ENCODE measurements around the gene ACP5. TPM values are rescaled to one million over a fixed set of nuclear protein-coding genes. Genes with fewer than 3 reads are reported as not detected.
A peak's percentile ranks its signal among the peaks of the same experiment; 100 is the strongest.
"Not testable (repeated sequence)": the region's sequence is repeated elsewhere in the genome, so short reads cannot be mapped to it uniquely, and the experiment has no call there.

The ACP5 gene
- total RNA-seq, 1 donor from 2014 or later: 6.1 TPM

GRCh38 chr19:11578258-11579142 lies 1.1 kb upstream of the ACP5 start:
- no peak for DNase-seq (ENCODE audit: extremely low spot score in 2 of 2)
- H3K36me3 ChIP-seq: no peaks in the 10 kb centered on the region
- peak overlapping the region; percentile 43 to 45 for H3K4me3 ChIP-seq
- H3K27me3 ChIP-seq: no peaks in the 10 kb centered on the region
- peaks cover 41% of the 10 kb centered on the region for H3K4me1 ChIP-seq
- no peaks in the 10 kb centered on the region for H3K9me3 ChIP-seq
- peak overlapping the region; percentile 55 for H3K27ac ChIP-seq
- TF ChIP-seq POLR2AphosphoS5 (IDR thresholded peaks at IDR 0.05; ENCODE audit: insufficient read depth in 1 of 2, low read depth in 1 of 2) (peak in 1 of 2 donors; percentile 32), POLR2A (IDR thresholded peaks at IDR 0.05) (no peak), CTCF (IDR thresholded peaks at IDR 0.05) (no peak)
- intact Hi-C loops (cut with DNase I): no loop called here

DNA sequence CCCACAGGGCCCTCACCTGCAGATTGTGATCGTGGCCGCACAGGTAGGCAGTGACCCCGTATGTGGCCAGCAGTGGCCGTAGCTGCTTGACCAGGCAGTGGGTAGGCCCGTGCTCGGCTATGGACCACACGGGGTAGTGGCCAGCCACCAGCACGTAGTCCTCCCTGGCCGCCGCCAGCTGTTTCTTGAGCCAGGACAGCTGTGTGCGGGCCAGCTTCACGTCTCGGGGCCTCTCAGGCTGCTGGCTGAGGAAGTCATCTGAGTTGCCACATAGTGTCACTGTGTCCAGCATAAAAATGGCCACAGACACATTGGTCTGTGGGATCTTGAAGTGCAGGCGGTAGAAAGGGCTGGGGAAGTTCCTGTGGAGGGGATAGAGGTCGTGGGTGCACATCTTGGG lies 1.2 kb downstream of the ACP5 start:
- intact Hi-C loops (cut with DNase I): no loop called here
- TF ChIP-seq POLR2AphosphoS5 (IDR thresholded peaks at IDR 0.05; ENCODE audit: insufficient read depth in 1 of 2, low read depth in 1 of 2): no peak
- H3K9me3 ChIP-seq: no peaks in the 10 kb centered on the region
- no peaks in the 10 kb centered on the region for H3K36me3 ChIP-seq
- no peaks in the 10 kb centered on the region for H3K27me3 ChIP-seq
- no peak overlapping the region for H3K4me3 ChIP-seq
- no peak overlapping the region for H3K27ac ChIP-seq
- peaks cover 34% of the 10 kb centered on the region for H3K4me1 ChIP-seq
- no peak for DNase-seq (ENCODE audit: extremely low spot score in 2 of 2)

DNA sequence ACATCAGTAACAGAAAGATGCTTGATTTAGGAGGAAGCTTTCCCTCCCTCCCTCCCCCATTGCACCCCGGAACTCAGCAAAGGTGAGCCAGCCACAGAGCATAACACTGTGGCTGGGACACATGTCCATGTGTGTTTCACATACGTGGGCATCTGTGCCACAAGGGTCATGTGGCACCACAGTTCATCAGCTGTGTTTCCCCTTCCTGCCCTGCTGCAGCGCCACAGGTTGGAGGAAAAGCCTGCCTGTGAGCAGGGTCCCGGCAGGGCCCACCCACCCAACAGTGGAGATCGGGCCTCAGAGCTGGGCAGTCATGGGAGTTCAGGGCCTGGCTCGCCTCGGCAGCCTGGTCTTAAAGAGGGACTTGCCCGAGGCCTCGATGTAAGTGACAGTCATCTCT lies 2.8 kb downstream of the ACP5 start:
- no peak overlapping the region for H3K4me3 ChIP-seq
- no peaks in the 10 kb centered on the region for H3K36me3 ChIP-seq
- H3K4me1 ChIP-seq: peaks cover 23% of the 10 kb centered on the region
- intact Hi-C loops (cut with DNase I): no loop called here
- no peak overlapping the region for H3K27ac ChIP-seq
- TF ChIP-seq CTCF (IDR thresholded peaks at IDR 0.05) (no peak), POLR2AphosphoS5 (IDR thresholded peaks at IDR 0.05; ENCODE audit: insufficient read depth in 1 of 2, low read depth in 1 of 2) (no peak), POLR2A (IDR thresholded peaks at IDR 0.05) (no peak)
- no peak for DNase-seq (ENCODE audit: extremely low spot score in 2 of 2)
- H3K27me3 ChIP-seq: no peaks in the 10 kb centered on the region
- H3K9me3 ChIP-seq: no peaks in the 10 kb centered on the region

GRCh38 chr19:11573763-11574162 lies 3.7 kb downstream of the ACP5 start:
- intact Hi-C loops (cut with DNase I); H3K27me3 ChIP-seq; H3K9me3 ChIP-seq; H3K27ac ChIP-seq; H3K4me3 ChIP-seq; DNase-seq (ENCODE audit: extremely low spot score in 2 of 2); H3K36me3 ChIP-seq: not testable (repeated sequence)
- H3K4me1 ChIP-seq: peaks cover 18% of the 10 kb centered on the region

- H3K27me3 ChIP-seq; H3K4me3 ChIP-seq; H3K9me3 ChIP-seq; intact Hi-C loops (cut with DNase I); H3K36me3 ChIP-seq; H3K27ac ChIP-seq; DNase-seq (ENCODE audit: extremely low spot score in 2 of 2): not testable (repeated sequence)
- peaks cover 14% of the 10 kb centered on the region for H3K4me1 ChIP-seq
Observed at GRCh38 chr19:11573354-11573753, 4.1 kb downstream of the ACP5 start.

DNA sequence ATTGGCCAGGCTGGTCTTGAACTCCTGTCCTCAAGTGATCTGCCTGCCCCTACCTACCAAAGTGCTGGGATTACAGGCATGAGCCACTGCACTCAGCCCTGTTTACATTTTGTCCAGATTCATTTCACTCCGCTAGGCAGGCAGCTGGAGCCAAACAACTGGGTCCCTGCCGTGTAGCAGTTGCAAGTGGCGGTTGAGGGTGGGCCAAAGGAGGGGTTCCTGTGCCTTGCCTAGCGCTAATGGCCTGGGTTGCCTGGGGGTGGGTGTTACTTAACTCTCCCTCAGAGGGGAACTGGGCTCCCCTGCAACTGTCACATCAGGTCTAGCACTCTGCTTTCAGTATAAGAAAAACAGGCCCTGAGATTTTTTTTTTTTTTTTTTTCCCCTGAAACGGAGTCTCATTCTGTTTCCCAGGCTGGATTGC lies 7.4 kb downstream of the ACP5 start:
- Histone ChIP-seq H3K27me3 (no peaks in the 10 kb centered on the region), H3K4me1 (no peaks in the 10 kb centered on the region), H3K9me3 (no peaks in the 10 kb centered on the region), H3K36me3 (no peaks in the 10 kb centered on the region), H3K27ac (no peak overlapping the region), H3K4me3 (no peak overlapping the region)
- intact Hi-C loops (cut with DNase I): no loop called here
- DNase-seq (ENCODE audit: extremely low spot score in 2 of 2): no peak
- TF ChIP-seq CTCF (IDR thresholded peaks at IDR 0.05) (no peak), POLR2AphosphoS5 (IDR thresholded peaks at IDR 0.05; ENCODE audit: insufficient read depth in 1 of 2, low read depth in 1 of 2) (no peak), POLR2A (IDR thresholded peaks at IDR 0.05) (no peak)

Measured in vagina (tissue), 2 donors.